GM21360 (cell line): Measurements from ENCODE around the gene CPNE1.

Source experiments
- ATAC-seq: cut with Tn5 transposase; IDR thresholded peaks from one replicate; pipeline ENCODE4 v1.9.1; 2021; ENCODE audit warnings: mild to moderate bottlenecking, moderate library complexity; ENCODE audit not compliant: unreplicated experiment

Gene CPNE1

GRCh38 chr20:35621560-35621946, 43.1 kb downstream of the CPNE1 start:
- ATAC-seq = no peak

DNA sequence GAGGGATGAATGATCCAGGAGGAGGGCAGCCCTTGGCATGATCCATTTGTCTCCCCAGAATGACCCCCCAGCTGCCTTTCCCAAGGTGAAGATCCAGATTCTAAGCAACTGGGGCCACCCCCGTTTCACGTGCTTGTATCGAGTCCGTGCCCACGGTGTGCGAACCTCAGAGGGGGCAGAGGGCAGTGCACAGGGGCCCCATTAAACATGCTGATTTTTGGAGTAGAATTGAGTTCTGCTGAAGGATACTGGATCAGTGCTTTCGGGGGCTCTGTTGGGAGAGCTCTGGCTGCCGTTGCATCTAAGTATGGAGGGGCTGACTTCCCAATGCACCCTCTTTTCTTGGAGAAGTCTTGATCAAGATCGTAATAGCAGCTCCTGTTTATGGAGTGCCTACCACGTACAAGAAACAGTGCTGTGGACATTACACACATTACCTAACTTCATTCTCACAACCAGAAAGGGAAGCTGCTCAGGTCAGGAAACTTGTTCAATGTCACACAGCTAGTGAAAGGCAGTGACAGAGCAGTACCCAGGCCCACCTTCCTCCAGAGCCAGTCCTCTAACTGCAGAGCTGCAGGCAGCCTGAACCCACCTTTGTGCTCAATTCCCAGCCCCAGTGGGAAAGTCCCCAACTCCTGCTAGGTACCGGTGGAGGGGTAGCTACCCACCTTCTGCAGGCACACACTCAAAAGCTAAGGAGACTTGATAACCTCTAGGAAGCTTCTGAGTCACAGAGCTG, 43.7 kb downstream of the CPNE1 start:
- ATAC-seq = no peak

DNA sequence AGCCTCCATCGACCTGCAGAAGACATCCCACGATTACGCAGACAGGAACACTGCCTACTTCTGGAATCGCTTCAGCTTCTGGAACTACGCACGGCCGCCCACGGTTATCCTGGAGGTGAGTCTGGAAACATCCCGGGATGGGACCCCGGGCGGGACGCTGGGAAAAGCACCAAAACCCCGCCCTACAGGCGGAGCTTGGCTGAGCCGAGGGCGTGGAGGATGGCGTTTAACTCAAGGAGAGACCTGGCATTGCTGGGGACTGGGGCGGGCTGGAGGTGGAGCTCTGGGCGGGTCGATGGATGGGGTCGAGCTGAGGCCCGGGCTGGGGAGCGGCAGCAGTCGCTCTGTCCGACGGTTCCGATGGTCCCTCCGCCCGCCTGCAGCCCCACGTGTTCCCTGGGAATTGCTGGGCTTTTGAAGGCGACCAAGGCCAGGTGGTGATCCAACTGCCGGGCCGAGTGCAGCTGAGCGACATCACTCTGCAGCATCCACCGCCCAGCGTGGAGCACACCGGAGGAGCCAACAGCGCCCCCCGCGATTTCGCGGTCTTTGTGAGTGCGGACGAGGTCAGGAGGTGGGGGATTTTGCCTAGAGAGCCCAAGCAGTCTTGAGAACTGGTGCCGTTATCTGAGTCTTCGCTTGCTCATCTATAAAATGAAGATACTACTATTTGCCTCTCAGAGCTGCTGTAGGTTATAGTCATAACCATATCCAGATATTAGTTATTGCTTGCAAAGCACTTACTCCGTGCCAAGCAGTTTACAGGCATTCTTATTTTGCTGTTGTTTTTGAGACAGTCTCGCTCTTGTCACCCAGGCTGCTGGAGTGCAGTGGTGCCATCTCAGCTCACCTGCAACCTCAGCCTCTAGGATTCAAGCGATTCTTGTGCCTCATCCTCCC, 45.3 kb downstream of the CPNE1 start:
- ATAC-seq = no peak

DNA sequence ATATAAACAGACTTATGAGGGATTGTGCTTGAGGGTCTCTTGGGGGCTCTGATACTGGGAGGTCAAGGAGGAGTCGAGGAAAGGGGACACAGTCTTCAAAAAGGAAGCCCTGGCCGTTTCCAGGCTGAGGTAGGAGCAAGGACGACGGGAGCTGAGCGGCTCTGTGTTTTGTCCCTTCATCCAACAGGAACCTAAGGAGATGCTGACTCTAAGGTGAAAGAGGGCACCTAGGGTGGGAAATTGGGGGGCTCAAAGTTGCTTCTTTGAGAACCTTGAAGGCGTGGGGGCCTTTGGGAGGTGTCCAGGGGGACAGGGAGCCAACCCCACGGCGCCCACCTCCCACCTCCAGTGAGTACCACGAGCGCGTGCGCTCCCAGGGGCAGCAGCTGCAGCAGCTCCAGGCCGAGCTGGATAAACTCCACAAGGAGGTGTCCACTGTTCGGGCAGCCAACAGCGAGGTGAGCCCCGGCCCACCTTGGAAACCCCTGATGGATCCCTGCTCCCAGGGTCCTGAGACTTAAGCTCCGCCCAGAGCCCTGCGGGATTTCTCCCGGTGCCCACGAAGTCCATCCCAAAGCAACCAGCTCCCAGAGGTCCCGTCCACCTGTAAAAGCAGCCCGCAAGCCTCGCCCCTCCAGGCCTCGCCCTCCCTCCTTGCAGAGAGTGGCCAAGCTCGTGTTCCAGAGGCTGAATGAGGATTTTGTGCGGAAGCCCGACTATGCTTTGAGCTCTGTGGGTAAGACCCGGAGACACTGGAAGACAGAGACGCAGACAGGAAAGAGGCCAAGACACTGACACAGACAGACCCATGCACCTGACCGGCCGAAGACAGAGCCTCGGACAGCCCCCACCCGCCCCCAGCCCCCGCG, 46.2 kb downstream of the CPNE1 start:
- no peak for ATAC-seq

- no peak for ATAC-seq
Measured at GRCh38 chr20:35617397-35618262, 47.1 kb downstream of the CPNE1 start.

DNA sequence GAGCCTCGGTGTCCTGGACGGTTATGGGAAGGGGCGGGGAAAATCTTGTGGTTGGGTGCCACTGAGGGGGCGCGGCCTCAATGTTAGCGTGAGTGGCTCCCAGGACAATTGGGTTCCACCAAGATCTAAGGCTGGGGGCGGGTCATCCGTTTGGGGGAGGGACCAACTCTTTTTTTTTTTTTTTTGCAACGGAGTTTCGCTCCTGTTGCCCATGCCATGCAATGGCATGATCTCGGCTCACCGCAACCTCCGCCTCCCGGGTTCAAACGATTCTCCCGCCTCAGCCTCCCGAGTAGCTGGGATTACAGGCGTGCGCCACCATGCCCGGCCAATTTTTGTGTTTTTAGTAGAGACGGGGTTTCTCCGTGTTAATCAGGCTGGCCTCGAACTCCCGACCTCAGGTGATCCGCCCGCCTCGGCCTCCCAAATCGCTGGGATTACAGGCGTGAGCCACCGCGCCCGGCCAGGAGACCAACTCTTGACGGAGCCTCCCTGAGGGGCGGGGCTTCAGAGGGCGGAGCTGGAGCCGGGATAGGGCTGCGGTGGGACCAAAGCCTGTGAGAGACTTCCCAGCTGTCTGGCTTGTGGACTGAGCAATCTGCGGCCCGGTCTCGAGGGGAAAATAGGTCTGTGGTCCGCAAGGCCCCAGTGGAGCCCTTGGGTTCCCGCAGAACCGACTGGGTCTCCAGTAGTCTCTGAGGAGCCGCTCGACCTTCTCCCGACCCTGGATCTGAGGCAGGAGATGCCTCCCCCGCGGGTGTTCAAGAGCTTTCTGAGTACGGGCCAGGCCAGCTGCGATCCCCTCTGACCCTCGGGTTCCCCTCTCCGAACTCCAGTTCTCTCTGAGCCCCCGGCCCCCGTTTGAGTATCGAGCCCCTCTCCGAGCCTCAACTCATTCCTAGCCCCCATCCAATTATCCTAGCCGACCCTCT, 48.0 kb downstream of the CPNE1 start:
- ATAC-seq = peak; percentile 66

DNA sequence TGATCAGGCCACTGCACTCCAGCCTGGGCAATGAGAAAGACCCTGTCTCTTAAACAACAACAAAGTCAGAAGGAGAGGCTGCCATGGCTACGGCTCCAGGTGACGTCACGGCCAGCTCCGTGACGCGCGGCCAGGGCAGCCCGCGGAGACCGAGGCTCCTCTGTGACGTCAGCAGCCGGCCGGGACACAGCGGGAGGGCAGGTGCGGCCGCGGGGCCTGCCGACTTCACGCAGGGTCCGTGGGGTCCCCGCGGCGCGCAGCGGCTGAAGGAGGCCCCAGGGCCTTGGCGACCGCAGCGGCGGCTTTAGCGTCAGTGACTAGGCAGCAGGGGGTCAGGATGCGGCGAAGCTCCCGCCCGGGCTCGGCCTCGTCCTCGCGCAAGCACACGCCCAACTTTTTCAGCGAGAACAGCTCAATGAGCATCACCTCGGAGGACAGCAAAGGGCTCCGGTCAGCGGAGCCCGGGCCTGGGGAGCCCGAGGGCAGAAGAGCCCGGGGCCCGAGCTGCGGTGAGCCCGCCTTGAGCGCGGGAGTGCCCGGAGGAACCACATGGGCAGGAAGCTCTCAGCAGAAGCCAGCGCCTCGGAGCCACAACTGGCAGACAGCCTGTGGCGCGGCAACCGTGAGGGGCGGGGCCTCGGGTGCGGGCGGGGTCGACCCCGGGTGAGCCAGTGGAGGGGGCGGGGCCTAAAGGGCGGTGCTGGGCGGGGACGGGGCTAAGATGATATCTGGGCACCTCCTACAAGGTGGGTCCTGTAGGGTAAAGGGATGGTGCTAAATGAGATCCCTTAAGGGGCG, 48.8 kb downstream of the CPNE1 start, which contains the start of gene SPAG4:
TSS of gene SPAG4 (plus strand) at position 163 of the 798 bp plus-strand sequence. CDS start at position 338, 175 bp downstream.
- peak; percentile 1 for ATAC-seq

DNA sequence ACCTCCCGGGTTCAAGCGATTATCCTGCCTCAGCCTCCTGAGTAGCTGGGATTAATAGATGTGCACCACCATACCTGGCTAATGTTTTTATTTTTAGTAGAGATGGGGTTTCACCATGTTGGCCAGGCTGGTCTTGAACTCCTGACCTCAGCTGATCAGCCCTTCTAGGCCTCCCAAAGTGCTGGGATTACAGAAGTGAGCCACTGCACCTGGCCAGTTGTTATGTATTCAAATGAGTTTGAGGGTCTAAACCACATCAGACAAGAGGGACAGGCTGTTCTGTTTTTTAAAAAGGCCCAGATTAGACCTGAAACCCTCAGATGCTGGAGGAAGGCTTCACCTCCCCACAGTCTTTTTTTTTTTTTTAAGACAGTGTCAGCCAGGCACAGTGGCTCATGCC, 53.2 kb downstream of the CPNE1 start:
- no peak for ATAC-seq

DNA sequence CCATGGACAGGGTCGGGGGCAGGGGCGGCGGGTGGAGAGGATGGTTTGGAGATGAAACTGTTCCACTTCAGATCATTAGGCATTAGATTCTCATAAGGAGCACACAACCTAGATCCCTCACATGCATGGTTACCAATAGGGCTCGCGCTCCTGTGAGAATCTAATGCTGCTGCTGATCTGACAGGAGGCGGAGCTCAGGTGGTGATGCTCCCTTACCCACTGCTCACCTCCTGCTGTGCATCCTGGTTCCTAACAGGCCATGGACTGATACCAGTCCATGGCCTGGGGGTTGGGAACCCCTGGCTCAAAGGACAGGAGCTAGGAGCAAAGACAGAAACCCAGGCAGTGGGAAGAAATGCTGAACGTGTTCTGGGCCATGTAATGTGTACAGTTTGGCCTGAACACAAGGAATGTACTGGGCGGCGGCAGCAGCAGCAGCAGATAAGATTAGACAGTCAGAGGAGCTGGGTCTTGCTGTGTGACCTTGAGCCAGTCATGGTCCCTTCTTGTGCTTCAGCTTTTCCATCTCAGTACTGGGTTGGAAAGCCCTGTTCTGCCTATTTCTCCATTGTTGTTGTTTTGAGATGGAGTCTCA, 53.8 kb downstream of the CPNE1 start:
- no peak for ATAC-seq

DNA sequence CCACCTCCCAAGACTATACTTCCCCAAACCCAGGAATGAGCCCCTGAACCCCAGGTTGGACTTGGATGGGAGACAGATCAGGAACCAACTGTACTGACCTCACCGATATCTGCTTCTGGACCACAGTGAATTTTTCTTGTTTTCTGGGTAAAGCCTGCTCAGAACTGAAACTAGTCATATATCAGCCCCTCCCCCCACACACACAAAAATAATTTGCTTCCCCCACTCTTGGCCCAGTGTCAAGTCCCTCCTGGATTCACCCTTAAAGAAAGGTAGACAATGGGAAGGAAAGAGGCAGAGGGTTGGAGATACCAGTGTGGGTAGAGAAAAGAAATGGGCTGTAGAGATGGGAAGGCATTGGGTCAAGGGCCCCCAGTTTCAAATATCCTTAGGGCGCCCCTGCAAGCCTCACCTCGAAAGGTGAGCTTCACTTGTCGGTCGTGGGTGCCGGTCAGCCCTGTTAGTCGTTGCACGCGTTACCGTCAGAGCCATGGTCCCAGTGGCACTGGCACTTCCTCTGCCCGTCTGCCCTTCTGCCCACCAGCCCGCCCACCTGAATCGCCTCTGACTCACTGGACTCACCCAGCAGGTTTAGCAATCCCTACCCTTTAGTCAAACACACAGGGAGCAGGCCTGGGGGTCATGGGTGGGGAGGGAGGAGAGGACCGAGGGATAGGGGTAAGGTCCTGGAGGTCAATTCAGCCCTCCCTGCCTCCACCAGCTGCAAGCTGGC, 57.5 kb downstream of the CPNE1 start:
- no peak for ATAC-seq

- ATAC-seq = no peak
Measured at GRCh38 chr20:35606127-35606526, 58.6 kb downstream of the CPNE1 start.

DNA sequence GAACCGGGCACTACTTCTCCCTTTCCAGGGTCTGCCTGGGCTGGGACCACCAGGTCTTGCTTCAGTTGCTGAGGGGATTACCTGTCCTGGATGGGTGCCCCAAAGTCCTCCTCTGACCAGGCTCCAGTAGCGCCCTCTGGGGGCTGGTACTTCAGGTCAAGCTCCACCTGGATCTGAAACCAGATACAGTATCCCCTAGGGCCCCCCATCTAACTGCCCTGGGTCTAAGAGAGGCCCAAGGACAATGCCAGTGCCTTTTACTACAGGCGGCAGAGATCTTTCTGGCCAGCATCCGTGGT, 60.3 kb downstream of the CPNE1 start:
- no peak for ATAC-seq

- ATAC-seq = no peak
Measured at GRCh38 chr20:35603695-35604448, 60.8 kb downstream of the CPNE1 start.

- ATAC-seq = no peak
Measured at GRCh38 chr20:35602851-35603495, 61.7 kb downstream of the CPNE1 start.

GRCh38 chr20:35601990-35602389, 62.7 kb downstream of the CPNE1 start:
- ATAC-seq = no peak
